ENCODE data around the gene DMXL1.

Gene DMXL1

GRCh38 chr5:119271758-119272730 lies 201.2 kb downstream of the DMXL1 start:
- no peak for DNase-seq

GRCh38 chr5:119273391-119273839 lies 202.5 kb downstream of the DMXL1 start:
- DNase-seq, result no peak

GRCh38 chr5:119274030-119274766 lies 203.3 kb downstream of the DMXL1 start:
- no peak for DNase-seq

GRCh38 chr5:119274767-119275130 lies 203.9 kb downstream of the DMXL1 start:
- no peak for DNase-seq

- no peak for DNase-seq
Measured at GRCh38 chr5:119275146-119275545, 204.3 kb downstream of the DMXL1 start.

- DNase-seq, result no peak
Measured at GRCh38 chr5:119275601-119276173, 204.8 kb downstream of the DMXL1 start.

- no peak for DNase-seq
Measured at GRCh38 chr5:119276978-119277377, 206.1 kb downstream of the DMXL1 start.

- no peak for DNase-seq
Measured at GRCh38 chr5:119279093-119279492, 208.2 kb downstream of the DMXL1 start.

GRCh38 chr5:119280380-119280779 lies 209.5 kb downstream of the DMXL1 start:
- no peak for DNase-seq

- DNase-seq, result no peak
Measured at GRCh38 chr5:119282628-119283027, 211.7 kb downstream of the DMXL1 start.

- DNase-seq, result no peak
Measured at GRCh38 chr5:119284031-119284430, 213.1 kb downstream of the DMXL1 start.

- DNase-seq, result no peak
Measured at GRCh38 chr5:119285070-119285916, 214.4 kb downstream of the DMXL1 start.

- no peak for DNase-seq
Measured at GRCh38 chr5:119286511-119287488, 215.9 kb downstream of the DMXL1 start.

- DNase-seq, result no peak
Measured at GRCh38 chr5:119287547-119288111, 216.7 kb downstream of the DMXL1 start.

- no peak for DNase-seq
Measured at GRCh38 chr5:119288379-119289033, 217.6 kb downstream of the DMXL1 start.

GRCh38 chr5:119289438-119290044 lies 218.7 kb downstream of the DMXL1 start:
- DNase-seq, result no peak

- no peak for DNase-seq
Measured at GRCh38 chr5:119290161-119290569, 219.3 kb downstream of the DMXL1 start.

GRCh38 chr5:119290607-119291006 lies 219.7 kb downstream of the DMXL1 start:
- no peak for DNase-seq

GRCh38 chr5:119291056-119291455 lies 220.2 kb downstream of the DMXL1 start:
- DNase-seq, result no peak

GRCh38 chr5:119291877-119292276 lies 221.0 kb downstream of the DMXL1 start:
- DNase-seq, result no peak
